H7 (cell line): Measurements from ENCODE around the gene CTTNBP2NL. TPM values are rescaled to one million over a fixed set of nuclear protein-coding genes. Genes with fewer than 3 reads are reported as not detected.
"Not testable (repeated sequence)": the region's sequence is repeated elsewhere in the genome, so short reads cannot be mapped to it uniquely, and the experiment has no call there.

Experiments
- DNase-seq: peaks from one replicate; pipeline ENCODE4 v3.0.0; 2012
- H3K27me3 ChIP-seq: 2 replicates; pipeline ENCODE4 v1.6.0; 2011; ENCODE audit warnings: mild to moderate bottlenecking, low read length; ENCODE audit not compliant: control insufficient read depth, insufficient read depth
- H3K36me3 ChIP-seq: replicated peaks from 2 replicates; pipeline ENCODE4 v1.5.1; 2011; ENCODE audit warnings: low read length; ENCODE audit not compliant: control insufficient read depth, insufficient read depth
- H3K4me3 ChIP-seq: 2 replicates; pipeline ENCODE4 v1.5.1; 2011; ENCODE audit warnings: low read depth, mild to moderate bottlenecking, control low read depth, low read length, moderate library complexity; ENCODE audit not compliant: insufficient read depth
- total RNA-seq: library from RNA; depleted of rRNA; stranded (reverse); fragments of >200 nt; shearing (Covaris generic); gene quantifications from 2 replicates; pipeline ENCODE4 v1.2.3, GENCODE V29; 2014

CTTNBP2NL gene
- total RNA-seq, 1 experiment from 2014 or later, result 9.7 TPM

GRCh38 chr1:112395256-112395820 is 676 bp upstream of the CTTNBP2NL start:
- DNase-seq, result no peak
- Histone ChIP-seq H3K4me3 (peak overlapping the region; percentile 87), H3K27me3 (no peaks in the 10 kb centered on the region), H3K36me3 (no peaks in the 10 kb centered on the region)

DNA sequence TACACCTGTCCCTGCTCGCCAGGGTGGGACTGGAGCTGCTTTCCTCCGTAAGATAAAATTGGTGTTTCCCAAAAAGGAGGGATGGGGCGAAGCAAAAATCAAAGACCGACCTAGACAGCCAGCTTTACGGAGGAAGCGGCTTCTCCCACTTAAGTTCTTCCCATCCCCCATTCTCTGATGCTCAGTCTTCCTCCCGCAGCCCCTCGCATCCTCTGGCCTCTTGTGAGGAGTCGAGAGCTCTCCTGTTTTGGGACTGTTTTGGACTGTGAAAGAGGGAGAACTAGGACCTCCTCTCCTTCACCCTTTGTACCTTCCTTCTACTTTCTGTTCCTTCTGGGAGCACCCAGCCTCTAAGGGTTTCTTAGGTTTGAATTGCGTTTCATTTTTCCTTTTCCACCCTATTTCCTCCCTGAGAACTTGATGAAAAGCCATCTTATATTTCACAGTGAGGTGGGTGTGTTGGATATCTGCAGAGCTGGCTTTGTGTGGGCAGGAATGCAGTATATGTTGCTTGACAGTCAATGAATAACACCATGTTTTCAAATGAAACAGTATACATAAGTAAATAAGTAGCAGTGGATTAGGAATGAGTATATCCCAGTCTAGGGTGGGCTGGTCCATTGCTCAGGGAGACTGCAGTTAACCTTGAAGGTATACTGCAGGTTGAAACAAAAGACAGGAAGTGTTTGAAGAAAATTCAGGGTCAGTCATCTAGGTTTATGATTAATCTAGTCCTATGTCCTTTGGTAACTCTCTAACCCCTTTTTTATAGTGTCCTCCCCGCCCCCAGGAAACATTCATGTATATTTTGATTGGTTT is 848 bp downstream of the CTTNBP2NL start:
- DNase-seq, result no peak

GRCh38 chr1:112397841-112398240 is 1.8 kb downstream of the CTTNBP2NL start:
- no peak for DNase-seq
- Histone ChIP-seq H3K4me3 (no peak overlapping the region), H3K36me3 (no peaks in the 10 kb centered on the region), H3K27me3 (no peaks in the 10 kb centered on the region)

More for the DNA sequence above, 848 bp downstream of the CTTNBP2NL start:
- H3K36me3 ChIP-seq, result no peaks in the 10 kb centered on the region
- H3K27me3 ChIP-seq, result no peaks in the 10 kb centered on the region
- H3K4me3 ChIP-seq, result peak overlapping the region; percentile 87

DNA sequence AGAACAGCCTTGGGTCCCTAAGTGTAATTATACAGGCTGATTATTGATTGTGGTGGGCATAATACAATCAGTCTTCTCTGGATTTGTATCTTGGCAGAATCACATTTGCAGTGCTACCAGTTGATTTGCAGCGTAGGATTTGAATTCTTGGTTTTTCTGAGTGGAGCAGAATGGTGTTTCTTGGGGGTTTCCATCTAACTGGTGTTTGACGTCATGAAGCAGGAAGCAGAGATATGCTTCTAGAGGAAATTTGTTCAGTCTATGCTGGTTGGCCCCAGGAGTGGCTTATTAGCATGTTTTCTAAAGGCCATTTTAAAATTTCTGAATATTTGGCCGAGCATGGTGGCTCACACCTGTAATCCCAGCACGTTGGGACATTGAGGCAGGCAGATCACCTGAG is 3.4 kb downstream of the CTTNBP2NL start:
- no peaks in the 10 kb centered on the region for H3K36me3 ChIP-seq
- no peak overlapping the region for H3K4me3 ChIP-seq
- no peak for DNase-seq
- H3K27me3 ChIP-seq, result no peaks in the 10 kb centered on the region

- not testable (repeated sequence) for H3K4me3 ChIP-seq, H3K27me3 ChIP-seq, DNase-seq, H3K36me3 ChIP-seq
Measured at GRCh38 chr1:112400706-112401105, 4.7 kb downstream of the CTTNBP2NL start.

- Histone ChIP-seq H3K36me3 (no peaks in the 10 kb centered on the region), H3K4me3 (no peak overlapping the region), H3K27me3 (no peaks in the 10 kb centered on the region)
- no peak for DNase-seq
Measured at GRCh38 chr1:112402682-112403643, 6.9 kb downstream of the CTTNBP2NL start.

GRCh38 chr1:112406771-112407170 is 10.8 kb downstream of the CTTNBP2NL start:
- Histone ChIP-seq H3K4me3 (no peak overlapping the region), H3K27me3 (no peaks in the 10 kb centered on the region), H3K36me3 (no peaks in the 10 kb centered on the region)
- no peak for DNase-seq

DNA sequence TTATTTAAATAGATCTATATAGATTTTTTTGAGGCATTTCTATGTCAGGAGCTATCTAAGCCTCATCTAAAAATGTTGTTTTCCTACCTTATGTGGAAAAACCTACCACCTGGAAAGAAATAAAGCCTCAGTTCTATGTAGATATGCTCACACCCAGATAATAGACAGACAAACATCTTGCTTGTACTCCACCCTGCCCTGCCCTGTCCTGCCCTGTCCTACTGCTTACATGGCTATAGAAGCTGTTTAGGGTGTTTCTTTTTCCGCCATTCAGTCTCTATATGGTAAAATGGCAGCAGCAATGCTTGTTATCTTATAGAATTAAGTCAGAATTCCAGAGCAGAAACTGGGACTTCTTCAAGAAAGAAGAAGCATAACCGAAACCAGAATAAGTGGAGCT is 13.4 kb downstream of the CTTNBP2NL start:
- H3K36me3 ChIP-seq, result no peaks in the 10 kb centered on the region; the same call in 1 of the 2 replicates
- no peak overlapping the region for H3K4me3 ChIP-seq
- DNase-seq, result no peak
- H3K27me3 ChIP-seq, result no peaks in the 10 kb centered on the region

DNA sequence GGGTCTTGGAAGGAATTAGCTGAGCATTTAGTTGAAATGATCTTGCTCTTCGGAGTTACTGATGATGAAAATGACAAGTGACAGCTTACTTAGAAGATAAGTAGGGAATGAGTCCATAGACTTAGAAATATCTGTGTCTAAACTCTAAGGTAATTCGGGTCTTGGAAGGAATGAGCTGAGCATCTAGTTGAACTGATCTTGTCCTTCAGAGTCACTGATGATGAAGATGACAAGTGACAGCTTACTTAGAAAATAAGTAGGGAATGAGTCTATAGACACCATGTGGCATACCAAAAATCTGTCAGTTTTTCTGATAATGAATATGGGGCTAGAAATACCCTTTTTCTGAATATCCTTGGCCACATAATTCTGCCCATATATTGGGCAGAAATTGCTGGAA is 14.7 kb downstream of the CTTNBP2NL start:
- no peak overlapping the region for H3K4me3 ChIP-seq
- no peaks in the 10 kb centered on the region; the same call in 1 of the 2 replicates for H3K36me3 ChIP-seq
- no peaks in the 10 kb centered on the region for H3K27me3 ChIP-seq
- no peak for DNase-seq

DNA sequence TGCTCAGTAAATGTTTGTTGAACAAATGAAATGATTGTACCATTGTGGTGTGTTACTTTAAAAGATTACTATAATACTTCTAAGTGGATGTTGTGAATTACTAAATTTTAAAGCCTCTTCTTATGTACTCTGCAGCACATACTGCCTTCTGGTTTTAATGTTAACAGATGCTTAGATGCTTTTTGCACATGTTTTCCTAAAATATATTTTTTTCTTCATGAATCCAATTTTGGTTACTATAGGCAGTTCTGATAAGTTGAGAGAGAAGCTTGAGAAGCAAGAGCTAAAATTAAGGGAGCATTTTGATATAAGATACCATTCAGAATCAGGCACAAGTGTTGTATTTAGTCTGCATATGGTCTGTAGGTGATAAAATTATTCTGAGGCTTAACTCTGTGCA is 21.3 kb downstream of the CTTNBP2NL start:
- H3K36me3 ChIP-seq, result peaks cover 2% of the 10 kb centered on the region

DNA sequence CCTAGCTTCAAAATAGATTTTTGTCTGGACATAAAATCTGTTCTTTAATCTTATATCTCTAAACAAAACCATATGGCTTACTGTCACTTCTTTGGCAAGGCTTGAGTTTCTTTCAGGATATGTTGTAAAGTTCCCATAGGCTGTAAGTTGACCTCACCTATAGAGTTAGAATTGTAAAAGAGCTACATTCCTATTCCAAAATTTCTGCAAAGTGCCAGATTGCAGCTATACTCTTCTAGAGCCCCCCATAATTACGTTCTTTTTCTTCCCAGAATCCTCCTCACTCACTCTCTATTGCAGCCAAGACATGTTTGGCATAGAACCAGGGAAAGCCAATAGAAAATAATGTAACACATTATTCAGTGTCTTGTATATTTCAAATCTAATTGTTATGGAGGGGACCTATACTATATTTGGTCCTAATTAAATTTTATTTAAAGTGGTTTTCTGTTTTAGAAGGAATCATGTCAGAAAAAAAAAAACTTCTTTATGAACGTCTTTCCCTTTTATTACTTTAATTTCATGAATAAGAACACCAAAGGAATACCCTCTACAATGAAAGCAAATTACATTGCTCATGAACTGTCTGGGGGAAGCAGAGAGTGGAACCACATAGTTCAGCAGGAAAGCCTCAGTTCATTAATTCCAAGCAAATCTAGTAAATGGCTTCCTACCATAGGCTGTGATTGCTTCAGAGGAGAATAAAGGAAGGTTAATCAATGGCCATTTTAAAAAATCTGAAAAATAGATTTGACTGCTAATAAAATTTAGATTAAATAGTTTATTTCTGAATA is 22.3 kb downstream of the CTTNBP2NL start:
- no peaks in the 10 kb centered on the region for H3K27me3 ChIP-seq
- peaks cover 2% of the 10 kb centered on the region for H3K36me3 ChIP-seq
- H3K4me3 ChIP-seq, result no peak overlapping the region
- DNase-seq, result no peak

More for the DNA sequence above, 21.3 kb downstream of the CTTNBP2NL start:
- no peak for DNase-seq
- Histone ChIP-seq H3K27me3 (no peaks in the 10 kb centered on the region), H3K4me3 (no peak overlapping the region)

DNA sequence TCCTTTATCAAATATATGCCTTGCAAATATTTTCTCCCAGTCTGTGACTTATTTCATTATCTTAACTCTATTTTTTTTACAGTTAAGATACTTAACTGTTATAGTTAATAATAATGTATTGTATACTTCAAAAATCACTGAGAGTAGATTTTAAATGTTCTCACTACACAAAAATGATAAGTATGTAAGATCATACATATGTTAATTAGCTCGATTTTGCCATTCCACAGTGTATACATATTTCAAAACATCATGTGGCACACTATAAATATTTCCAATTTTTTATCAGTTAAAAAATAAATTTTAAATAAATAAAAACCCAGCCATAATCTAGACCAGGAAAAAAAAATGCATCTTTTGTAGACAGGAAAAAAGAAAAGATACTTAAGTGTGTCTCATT is 27.2 kb downstream of the CTTNBP2NL start:
- Histone ChIP-seq H3K36me3 (no peaks in the 10 kb centered on the region; the same call in 1 of the 2 replicates), H3K27me3 (no peaks in the 10 kb centered on the region), H3K4me3 (no peak overlapping the region)
- no peak for DNase-seq

DNA sequence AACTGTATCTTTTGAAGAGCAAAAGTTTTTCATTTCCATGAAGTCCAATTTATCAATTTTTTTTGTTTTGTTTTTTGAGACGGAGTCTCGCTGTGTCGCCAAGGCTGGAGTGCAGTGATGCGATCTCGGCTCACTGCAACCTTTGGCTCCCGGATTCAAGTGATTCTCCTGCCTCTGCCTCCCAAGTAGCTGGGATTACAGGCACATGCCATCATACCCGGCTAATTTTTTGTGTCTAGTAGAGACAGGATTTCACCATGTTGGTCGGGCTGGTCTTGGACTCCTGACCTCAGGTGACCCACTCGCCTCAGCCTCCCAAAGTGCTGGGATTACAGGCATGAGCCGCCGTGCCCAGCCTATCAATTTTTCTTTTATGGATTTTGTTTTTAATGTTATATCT is 27.7 kb downstream of the CTTNBP2NL start:
- not testable (repeated sequence) for DNase-seq, H3K36me3 ChIP-seq, H3K4me3 ChIP-seq, H3K27me3 ChIP-seq

DNA sequence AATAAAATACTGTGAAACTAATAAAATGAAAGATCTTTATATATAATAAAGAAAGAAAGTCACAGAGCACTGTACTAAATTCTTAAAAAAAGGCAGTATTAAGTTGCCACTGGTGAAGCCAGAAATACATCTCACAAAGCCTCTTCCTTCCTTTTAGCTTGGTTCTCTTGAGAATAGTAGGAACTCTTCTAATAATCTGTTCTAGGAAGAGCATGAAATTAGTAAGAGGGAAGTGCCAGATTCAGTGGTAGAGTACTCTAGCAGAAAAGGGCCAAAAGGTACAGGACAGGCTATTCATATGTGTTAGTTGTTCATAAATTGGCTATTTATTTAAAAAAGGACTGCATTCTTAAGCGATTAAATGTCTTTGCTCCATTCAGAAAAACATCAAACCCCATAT is 33.7 kb downstream of the CTTNBP2NL start:
- H3K4me3 ChIP-seq, result no peak overlapping the region
- H3K27me3 ChIP-seq, result no peaks in the 10 kb centered on the region
- no peak for DNase-seq
- no peaks in the 10 kb centered on the region for H3K36me3 ChIP-seq
